GM12873 (cell line): ENCODE results near the gene AKT1S1.

Experiments used
- CTCF ChIP-seq: IDR thresholded peaks from 2 replicates; pipeline ENCODE4 v1.5.1; 2012; ENCODE audit warnings: low read depth, mild to moderate bottlenecking, moderate library complexity, low read length, control low read depth; ENCODE audit not compliant: insufficient read depth; ENCODE audit errors: missing control alignments

Gene AKT1S1

GRCh38 chr19:49852631-49853126, 24.5 kb downstream of the AKT1S1 start:
- TF ChIP-seq CTCF = no peak

GRCh38 chr19:49851456-49852259, 25.5 kb downstream of the AKT1S1 start:
- TF ChIP-seq CTCF = no peak

GRCh38 chr19:49850487-49851342, 26.4 kb downstream of the AKT1S1 start, which contains the start of gene PTOV1:
Gene PTOV1, plus strand, starts transcription at chr19:49851159.
- TF ChIP-seq CTCF = no peak

- TF ChIP-seq CTCF = no peak
These were observed 27.0 kb downstream of the AKT1S1 start for GRCh38 chr19:49850221-49850486.

- TF ChIP-seq CTCF = no peak
These were observed 27.5 kb downstream of the AKT1S1 start for GRCh38 chr19:49849433-49850220.

- no peak for TF ChIP-seq CTCF
These were observed 28.2 kb downstream of the AKT1S1 start for GRCh38 chr19:49848938-49849337.
